ENCODE results near the gene UTS2B. TPM values are rescaled to one million over a fixed set of nuclear protein-coding genes. Genes with fewer than 3 reads are reported as not detected.
"Not testable (repeated sequence)": the region's sequence is repeated elsewhere in the genome, so short reads cannot be mapped to it uniquely, and the experiment has no call there.

The UTS2B gene
- total RNA-seq, 4 donors from 2014 or later, result 0.38 TPM; not detected in 3

DNA sequence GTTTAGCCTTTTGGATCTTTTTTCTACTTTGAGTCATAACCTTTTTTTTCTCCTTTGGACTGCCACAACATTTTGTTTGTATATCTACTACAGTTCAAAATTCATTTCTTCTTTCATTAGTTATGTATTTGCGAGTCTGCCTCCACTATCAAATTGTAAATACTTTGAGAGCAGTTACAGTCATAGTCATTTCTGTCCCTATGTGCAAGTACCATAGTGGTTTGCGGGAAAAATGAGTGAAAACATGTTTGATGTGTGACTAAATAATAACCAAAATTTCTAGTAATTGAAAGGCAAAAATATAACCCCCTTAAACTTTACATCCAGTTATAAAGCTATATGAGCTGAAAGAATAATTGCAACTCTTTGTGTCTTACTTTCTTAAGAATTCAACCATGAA, 46.9 kb downstream of the UTS2B start:
- no peaks in the 10 kb centered on the region for H3K9me3 ChIP-seq
- no peak overlapping the region for H3K4me3 ChIP-seq
- H3K36me3 ChIP-seq, result no peaks in the 10 kb centered on the region
- WGBS, 2 donors, result 90 to 93% methylated on average over 2 of the region's 2 CpGs
- no peaks in the 10 kb centered on the region for H3K4me1 ChIP-seq
- no peak for DNase-seq
- TF ChIP-seq POLR2A (IDR thresholded peaks at IDR 0.05), result no peak
- TF ChIP-seq, protein P1, sequence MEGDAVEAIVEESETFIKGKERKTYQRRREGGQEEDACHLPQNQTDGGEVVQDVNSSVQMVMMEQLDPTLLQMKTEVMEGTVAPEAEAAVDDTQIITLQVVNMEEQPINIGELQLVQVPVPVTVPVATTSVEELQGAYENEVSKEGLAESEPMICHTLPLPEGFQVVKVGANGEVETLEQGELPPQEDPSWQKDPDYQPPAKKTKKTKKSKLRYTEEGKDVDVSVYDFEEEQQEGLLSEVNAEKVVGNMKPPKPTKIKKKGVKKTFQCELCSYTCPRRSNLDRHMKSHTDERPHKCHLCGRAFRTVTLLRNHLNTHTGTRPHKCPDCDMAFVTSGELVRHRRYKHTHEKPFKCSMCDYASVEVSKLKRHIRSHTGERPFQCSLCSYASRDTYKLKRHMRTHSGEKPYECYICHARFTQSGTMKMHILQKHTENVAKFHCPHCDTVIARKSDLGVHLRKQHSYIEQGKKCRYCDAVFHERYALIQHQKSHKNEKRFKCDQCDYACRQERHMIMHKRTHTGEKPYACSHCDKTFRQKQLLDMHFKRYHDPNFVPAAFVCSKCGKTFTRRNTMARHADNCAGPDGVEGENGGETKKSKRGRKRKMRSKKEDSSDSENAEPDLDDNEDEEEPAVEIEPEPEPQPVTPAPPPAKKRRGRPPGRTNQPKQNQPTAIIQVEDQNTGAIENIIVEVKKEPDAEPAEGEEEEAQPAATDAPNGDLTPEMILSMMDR (IDR thresholded peaks at IDR 0.05), result no peak
- intact Hi-C loops (cut with DNase I), result no loop called here
- no peaks in the 10 kb centered on the region for H3K27me3 ChIP-seq
- H3K27ac ChIP-seq, result no peak overlapping the region

DNA sequence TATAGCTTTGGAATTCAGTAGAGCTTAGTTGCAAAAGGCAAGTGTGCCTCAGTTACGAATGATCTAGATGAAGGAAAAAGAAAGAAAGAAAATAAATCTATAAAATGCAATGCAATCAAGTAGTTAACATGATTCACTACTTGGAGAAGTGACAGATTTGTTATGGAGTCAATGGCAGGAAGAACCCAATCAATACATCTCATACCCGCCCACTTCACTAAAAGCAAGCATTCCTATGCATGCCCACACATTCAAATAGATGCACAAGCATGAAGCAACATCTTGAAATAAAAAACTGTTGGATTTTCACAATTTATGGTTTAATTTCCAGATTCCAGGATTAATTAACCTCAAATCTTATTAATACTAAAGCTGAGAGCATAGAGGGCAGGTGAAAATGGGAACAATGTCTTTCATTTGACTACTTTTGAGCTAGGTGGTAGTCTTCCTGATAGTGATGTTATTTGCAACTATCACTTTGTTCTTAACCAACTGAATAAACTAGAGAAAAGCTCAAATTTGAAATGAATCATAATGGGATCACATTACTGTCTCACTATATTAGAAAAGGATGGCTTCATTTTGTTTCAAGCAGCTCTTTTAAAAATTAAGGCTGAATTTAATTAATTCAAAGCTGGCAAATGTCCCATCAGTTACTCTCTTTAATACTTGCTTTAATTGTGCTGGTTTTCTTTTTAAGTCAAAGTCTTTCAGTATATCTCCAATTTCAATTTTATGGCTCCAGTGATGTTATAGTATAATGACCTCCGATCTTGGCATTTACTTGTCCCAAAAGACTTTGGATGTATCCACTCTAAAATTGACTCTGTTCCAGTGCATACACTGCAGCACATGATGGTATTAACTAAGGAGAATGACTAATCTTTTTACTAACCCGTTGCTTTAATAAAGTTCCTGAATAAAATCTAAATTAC, 47.8 kb downstream of the UTS2B start:
- 43 to 49% methylated on average over 4 of the region's 4 CpGs for WGBS, 2 donors
- intact Hi-C loops (cut with DNase I), result no loop called here
- H3K36me3 ChIP-seq, result no peaks in the 10 kb centered on the region
- H3K27me3 ChIP-seq, result no peaks in the 10 kb centered on the region
- H3K9me3 ChIP-seq, result no peaks in the 10 kb centered on the region
- DNase-seq, result no peak
- no peak overlapping the region for H3K4me3 ChIP-seq
- no peaks in the 10 kb centered on the region for H3K4me1 ChIP-seq
- H3K27ac ChIP-seq, result no peak overlapping the region
- TF ChIP-seq POLR2A (IDR thresholded peaks at IDR 0.05), result no peak
- TF ChIP-seq, protein P1 (IDR thresholded peaks at IDR 0.05), result no peak

DNA sequence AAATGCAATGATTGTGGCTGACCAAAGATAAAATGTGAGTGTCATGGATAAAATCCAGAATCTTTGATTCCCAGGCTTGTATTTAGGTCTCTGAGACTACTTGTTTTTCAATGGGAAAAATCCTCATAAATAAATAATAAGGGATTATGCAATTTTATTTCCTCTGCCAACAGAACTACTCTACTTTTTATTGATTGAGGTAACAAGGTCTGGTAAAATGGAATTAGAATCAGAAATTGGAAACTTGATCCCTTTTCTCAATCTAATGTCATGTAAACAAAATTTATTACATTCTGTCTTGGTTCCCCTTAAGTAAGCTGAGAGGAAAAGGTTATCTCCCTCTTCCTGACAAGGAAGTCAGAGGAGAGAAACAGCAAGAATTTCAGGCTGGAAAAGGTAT, 49.4 kb downstream of the UTS2B start:
- no peak overlapping the region for H3K4me3 ChIP-seq
- no peaks in the 10 kb centered on the region for H3K9me3 ChIP-seq
- no peak for DNase-seq
- intact Hi-C loops (cut with DNase I), result no loop called here
- no peak for TF ChIP-seq POLR2A (IDR thresholded peaks at IDR 0.05)
- TF ChIP-seq, protein P1 (IDR thresholded peaks at IDR 0.05), result no peak
- no peaks in the 10 kb centered on the region for H3K4me1 ChIP-seq
- no peaks in the 10 kb centered on the region for H3K27me3 ChIP-seq
- no peaks in the 10 kb centered on the region for H3K36me3 ChIP-seq
- no peak overlapping the region for H3K27ac ChIP-seq

DNA sequence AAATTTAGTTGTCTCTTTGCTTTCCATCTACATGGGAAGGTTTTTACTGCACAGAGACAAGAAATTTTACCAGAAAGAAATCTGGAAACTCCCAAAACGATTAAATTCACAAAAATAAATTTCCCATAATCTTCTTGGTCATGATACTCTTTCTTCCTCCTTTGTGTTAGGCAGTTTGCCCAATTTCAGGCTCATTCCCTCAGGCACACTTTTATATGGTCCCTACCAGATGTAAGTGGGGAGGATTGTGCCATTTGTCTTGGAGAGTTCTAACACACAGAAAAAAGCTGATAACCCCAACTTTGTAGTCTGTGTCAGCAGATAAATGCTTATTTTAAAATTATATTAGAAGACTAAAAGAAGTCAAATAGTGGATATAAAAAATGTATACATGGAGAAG, 50.2 kb downstream of the UTS2B start:
- Histone ChIP-seq H3K36me3 (no peaks in the 10 kb centered on the region), H3K4me3 (no peak overlapping the region), H3K4me1 (no peaks in the 10 kb centered on the region), H3K9me3 (no peaks in the 10 kb centered on the region), H3K27me3 (no peaks in the 10 kb centered on the region), H3K27ac (no peak overlapping the region)
- intact Hi-C loops (cut with DNase I), result no loop called here
- no peak for DNase-seq
- no peak for TF ChIP-seq POLR2A (IDR thresholded peaks at IDR 0.05)
- TF ChIP-seq, protein P1 (IDR thresholded peaks at IDR 0.05), result no peak
- WGBS, 2 donors, result 38 to 39% methylated on average over 1 of the region's 1 CpG

DNA sequence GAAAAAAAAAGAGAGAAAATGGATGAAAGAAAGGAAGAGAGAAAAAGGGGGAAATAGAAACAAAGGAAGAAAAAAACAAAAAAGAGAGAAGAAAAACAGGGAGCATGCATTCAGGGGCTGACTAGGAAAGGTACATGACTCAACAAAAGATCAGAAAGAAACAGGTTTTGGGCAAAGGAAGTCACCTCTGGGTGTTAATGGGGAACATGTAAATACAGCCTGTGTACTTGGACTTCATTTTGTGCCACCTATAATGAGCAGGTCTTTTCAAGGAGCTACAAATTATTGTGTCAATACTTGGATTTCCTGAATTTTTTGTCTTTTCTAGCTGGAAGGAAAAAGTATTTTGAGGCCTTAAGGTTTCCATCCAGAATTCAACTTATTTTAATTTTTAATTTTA, 54.6 kb downstream of the UTS2B start:
- no peaks in the 10 kb centered on the region for H3K9me3 ChIP-seq
- TF ChIP-seq, protein P1 (IDR thresholded peaks at IDR 0.05), result no peak
- TF ChIP-seq POLR2A (IDR thresholded peaks at IDR 0.05), result no peak
- no peaks in the 10 kb centered on the region for H3K27me3 ChIP-seq
- intact Hi-C loops (cut with DNase I), result no loop called here
- no peak for DNase-seq
- no peak overlapping the region for H3K27ac ChIP-seq
- no peaks in the 10 kb centered on the region for H3K4me1 ChIP-seq
- no peaks in the 10 kb centered on the region for H3K36me3 ChIP-seq
- H3K4me3 ChIP-seq, result no peak overlapping the region

DNA sequence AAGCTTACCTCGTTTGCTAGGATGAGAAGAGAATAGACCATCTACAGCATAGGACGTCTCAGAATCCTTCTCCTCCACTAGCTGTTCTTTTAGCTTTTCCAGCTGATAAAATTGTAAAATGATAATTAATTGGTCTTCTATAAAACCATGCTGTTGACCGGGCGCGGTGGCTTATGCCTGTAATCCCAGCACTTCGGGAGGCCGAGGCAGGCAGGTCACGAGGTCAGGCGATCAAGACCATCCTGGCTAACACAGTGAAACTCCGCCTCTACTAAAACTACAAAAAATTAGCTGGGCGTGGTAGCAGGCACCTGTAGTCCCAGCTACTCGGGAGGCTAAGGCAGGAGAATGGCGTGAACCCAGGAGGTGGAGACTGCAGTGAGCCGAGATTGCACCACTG, 55.1 kb downstream of the UTS2B start:
- H3K9me3 ChIP-seq; H3K27ac ChIP-seq; DNase-seq; H3K36me3 ChIP-seq; H3K4me3 ChIP-seq; intact Hi-C loops (cut with DNase I); H3K4me1 ChIP-seq; H3K27me3 ChIP-seq: not testable (repeated sequence)
- WGBS, 2 donors, result 74 to 84% methylated on average over 12 to 14 of the region's 14 CpGs
